Stimulated activated CD4-positive, alpha-beta T cell treated with anti-CD3 and anti-CD28 coated beads, Interleukin-15, amount 100 ng/mL, for 24 hours (primary cell): ENCODE data around the gene KCNT2.
"Not testable (repeated sequence)": the region's sequence is repeated elsewhere in the genome, so short reads cannot be mapped to it uniquely, and the experiment has no call there.

Experiments used
- DNase-seq: peaks from one replicate; pipeline ENCODE4 v3.0.0-alpha.2; 2020

KCNT2 gene

DNA sequence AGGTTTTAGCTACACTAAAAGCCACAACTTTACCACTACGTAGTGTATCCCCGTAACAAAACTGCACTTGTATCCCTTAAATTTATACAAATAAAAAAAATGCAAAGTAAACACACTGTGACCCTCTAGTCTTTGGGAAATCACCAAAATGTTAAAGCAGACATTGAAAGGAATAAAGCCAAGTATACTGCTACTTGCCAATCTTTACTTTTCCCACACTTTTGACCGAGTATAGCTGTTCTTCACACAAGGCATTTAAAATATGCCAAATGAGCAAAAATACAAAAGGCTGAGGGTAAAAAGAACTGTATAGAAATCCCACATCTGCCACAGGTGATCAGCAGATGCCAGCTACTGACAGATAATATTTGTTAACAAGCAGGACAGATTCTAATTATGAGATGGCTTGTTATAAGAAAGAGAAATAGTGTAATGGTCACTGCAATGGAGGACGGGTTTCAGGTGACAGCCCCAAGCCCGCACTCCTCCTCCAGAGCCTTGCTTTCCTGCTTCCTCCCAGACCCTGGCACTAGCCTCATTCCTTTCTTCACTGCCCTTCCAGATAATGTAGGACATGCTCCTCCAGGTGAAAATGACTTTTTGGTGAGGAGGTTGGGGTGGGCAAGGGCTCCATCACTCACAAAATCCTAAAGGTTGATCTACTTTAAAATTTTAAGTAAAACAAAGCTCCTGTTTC lies 18.1 kb downstream of the KCNT2 start:
- no peak for DNase-seq

DNA sequence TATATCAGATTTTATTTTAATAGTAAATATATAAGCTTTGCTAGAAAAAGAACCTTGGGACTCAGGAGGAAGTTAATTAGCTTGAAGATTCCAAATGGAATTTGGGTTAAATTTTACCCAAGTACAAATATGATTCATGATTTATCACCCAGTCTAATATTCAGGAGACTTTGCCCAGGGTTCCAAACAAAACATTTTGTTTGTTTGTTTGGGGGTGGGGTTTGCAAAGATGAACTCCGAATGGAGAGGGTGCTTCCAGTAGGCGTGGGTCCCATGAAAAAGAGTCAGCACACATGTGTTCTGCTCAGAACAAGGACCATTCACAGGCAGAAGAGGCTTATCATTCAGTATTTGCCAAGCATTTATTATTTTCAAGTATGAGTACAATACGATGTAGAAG lies 23.5 kb downstream of the KCNT2 start:
- DNase-seq = no peak

DNA sequence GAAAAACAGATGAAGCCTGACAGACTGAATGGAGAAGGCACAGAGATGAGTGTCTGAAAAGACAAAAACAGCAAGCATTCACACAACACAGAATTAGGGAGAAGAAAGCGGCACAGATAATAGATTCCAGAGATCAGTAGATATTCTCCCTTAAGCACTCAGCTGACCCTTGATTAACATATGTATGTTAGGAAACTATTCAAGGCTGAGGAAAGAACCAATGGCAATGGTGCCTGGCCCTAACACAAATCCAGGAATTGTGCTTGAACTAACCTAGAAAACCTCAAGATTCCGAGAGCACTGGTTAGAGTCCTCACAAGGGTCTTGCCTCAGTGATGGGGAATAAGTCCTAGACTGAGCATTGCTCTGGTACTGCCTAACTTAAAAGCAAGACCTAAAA lies 30.9 kb downstream of the KCNT2 start:
- no peak for DNase-seq

DNA sequence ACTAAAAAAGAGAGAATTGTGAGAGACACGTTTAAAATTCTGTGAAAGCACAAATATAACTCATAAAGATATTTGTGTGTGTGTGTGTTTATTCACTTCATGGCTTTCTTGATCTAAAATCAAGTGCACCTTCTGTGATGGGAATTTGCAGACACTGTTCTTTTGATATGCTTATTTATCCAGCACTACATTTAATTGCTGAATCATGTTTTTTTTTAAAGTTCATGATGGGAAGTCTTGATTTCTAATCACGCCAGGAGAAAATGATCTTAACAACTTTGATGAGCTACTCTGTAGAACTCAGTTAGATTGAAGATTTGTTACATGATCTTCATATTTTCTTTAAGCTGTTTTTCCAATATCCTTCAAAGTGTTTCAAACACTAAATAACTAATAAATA lies 35.0 kb downstream of the KCNT2 start:
- DNase-seq = no peak

DNA sequence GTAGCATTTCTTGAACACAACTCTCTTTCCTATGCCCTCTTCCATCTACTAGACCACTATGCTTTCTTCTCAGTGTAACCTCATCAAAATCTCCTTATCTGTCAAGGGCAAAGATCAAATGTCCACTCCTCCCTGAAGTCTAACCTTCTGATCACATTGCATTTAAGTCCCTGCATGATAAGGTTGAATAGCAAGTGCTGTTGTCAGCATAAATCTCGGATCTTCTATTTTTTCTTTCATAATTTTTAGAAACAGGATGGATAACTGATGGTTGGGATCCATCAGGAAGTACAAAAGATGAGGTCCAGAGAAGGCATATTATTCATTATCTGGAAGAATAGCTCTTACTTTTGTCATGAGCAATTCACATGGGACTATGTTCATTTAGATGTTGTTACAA lies 41.0 kb downstream of the KCNT2 start:
- no peak for DNase-seq

DNA sequence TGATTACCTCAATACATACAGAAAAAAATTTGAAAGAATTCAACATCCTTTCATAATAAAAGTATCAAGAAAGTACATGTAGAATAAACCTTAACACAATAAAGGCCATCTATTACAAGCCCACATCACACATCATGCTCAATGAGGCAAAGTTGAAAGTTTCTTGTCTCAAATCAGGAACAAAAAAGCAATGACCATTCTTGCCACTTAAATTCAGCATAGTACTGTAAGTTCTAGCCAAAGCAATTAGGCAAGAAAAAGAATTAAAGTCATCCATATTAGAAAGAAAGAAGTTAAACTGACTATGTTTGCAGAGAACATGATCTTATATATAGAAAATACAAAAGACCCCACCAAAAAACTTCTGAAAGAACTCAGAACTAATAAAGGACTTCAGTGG lies 44.5 kb downstream of the KCNT2 start:
- DNase-seq = no peak

DNA sequence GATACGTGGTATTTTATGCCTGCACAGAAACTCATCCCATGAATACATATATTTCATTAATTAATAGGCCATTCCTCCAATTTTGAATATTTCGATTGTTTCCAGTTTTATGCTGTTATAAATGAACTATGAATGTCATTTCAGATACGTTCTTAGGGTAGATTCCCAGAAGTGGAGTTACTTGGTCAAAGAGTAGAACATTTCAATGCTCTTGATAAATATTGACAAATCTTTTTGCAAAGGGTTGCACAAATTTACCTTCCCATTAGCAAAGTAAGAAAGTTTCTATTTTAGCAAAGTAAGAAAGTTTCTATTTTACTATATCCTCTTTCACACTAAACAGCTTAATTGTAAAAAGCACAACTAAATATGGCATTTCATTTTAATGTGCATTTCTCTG lies 48.9 kb downstream of the KCNT2 start:
- DNase-seq = no peak

DNA sequence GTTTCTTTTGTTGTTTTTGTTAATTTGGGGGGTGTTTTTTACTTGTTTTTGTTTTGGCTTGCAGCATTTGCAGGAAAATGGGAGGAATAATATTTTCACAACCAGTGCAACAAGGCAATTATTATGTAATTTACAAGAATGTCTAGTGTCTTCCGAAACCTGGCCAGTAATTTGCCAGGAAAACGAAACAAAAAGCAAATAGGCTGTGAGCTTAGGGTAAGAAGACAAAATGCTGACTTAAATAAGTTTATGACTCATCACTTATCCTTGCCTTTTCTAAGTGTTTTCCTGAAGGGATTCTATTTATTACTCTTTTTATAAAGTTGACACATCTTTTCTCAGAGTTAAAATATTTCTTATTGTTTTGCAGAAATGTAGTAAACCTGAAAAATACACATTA lies 49.8 kb downstream of the KCNT2 start:
- no peak for DNase-seq

DNA sequence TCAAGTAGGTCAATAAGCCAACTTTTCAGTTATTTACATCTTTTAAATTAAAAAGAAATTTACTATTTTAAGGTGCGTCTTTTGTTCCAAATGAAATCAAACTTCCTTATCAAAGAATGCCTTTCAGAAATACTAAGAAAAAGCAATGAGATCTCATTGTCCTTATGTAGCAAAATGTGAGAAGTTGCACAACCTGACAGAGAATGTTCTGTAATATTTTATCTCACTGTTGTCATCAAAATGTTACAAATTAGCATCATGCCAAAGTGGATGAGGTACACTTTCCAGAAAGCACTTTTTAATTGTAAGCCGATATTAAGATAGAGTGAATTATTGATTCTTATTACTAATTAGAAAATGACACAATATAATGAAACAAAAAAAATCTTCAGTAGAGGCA lies 50.4 kb downstream of the KCNT2 start:
- no peak for DNase-seq

DNA sequence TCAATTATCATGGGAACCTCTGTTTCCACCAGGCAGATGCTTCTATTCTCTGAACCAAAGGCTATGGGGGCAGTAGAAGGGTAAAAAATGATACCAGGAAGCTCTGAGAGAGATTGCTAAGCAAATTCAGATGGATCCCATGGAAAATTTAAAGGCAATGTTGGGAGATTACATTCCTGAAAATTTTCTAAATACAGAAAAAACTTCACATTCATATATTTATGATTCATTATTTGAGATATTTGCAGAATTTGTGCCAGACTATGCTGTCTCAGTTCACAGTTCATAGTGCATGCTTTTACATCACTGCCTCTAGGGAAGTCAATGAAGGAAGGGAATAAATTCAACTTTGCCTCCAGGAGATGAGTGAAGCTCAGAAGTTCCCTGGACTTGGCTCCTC lies 57.5 kb downstream of the KCNT2 start:
- DNase-seq = no peak

DNA sequence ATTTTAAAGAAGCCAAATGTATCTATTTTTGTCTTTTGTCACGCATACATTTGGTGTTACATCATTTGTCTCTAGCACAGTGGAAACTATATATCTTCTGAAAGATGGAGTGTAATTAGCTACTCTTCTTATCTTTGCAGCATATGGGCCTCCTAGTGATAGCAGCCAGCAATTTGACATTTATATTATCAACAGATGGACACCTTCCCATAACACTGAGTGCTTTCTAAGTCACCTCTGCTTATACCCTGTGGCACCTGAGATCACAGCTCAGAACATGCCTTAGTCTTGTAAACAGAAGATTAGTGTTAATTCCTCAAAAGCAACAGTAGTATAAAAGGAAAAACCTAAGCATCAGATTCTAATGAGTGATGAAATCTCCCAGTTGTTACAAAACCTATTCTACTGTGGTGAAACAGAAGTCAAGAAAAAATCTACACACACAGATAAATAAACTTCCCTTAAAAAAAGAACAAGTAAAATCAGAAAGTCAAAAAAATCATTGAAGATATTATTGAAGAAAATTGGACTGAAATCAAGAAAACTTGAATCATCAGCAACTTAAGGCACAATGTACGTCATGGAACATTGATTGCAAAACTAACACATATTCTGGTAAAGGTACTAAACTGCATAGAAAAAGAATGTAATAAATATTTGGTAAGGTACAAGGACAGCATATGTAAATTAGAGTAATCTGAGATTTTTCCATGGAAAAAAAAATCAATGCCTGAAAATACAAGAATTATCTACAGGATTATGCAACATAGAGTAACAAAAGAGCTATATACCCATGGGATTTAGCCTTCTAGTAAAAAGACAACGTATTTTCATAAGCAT lies 61.7 kb downstream of the KCNT2 start:
- no peak for DNase-seq

DNA sequence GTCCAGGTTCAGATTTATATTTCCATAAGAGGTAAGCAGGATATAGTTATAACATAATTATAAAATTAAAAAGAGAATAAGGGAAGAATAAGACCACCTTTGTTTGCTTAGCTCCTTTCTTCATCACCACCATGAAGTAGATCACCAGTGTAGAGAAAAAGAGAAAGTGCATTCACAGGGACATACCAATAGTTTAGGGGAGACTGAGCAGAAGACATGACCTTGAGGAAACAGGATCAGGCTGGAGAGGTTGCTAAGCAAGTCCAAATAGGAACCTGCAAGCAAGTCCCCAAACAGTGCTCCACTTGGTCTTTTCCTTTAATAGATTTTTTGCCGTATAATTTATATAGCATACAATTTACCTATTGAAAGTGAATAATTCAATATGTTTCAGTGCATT lies 63.0 kb downstream of the KCNT2 start:
- DNase-seq = no peak

DNA sequence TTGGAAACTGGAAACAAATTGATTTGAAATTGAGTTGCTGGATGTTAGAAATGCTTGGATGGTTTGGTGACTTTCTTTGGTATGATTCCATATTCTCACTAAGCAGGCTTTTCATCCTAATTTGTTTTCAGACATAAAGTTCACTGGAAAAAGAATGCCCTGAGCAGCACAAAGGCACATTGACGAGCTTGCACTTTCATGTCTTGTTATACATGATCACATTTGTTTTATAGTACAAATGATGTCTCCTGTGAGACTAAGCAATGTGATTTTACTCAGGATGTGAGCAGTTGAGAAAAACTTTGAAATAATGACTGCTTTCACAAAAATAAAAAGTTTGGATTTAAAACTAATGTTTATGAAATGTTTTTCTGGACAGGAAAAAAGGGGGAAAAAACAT lies 63.6 kb downstream of the KCNT2 start:
- DNase-seq = no peak

DNA sequence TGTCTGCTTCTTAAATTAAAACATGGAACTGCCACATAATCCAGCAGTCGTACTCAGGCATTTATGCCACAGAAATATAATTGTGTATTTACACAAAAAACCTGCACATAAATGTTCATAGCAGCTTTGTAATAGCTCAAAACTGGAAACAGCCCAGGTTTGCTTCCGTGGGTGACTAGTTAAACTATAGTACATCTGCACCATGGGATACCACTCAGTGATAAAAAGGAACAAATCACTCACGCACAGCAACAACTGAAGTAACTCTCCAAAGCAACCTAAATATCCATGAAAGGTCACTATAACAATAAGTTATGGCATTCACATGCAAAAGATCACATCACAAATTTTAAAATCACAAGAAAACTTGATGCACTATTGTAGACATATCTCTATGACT lies 64.4 kb downstream of the KCNT2 start:
- DNase-seq = no peak

DNA sequence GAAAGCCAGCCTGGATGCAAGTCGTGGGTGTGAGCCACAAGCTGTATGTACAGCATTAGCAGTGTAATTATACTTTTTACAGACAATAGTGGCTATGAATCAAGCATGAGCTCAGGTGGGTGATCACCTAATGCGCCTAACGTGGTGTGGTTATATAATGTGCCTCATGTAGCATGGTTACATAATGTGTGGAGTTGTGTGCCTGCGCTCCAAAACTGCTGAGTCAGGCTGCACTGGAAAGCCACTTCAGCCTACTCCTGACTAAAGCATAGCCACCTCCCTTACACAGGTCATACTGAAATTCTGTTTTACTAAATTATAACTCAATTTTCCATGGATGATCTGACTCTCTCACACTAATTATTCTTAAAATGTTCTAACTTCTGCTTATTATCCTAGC lies 69.8 kb downstream of the KCNT2 start:
- DNase-seq = no peak

DNA sequence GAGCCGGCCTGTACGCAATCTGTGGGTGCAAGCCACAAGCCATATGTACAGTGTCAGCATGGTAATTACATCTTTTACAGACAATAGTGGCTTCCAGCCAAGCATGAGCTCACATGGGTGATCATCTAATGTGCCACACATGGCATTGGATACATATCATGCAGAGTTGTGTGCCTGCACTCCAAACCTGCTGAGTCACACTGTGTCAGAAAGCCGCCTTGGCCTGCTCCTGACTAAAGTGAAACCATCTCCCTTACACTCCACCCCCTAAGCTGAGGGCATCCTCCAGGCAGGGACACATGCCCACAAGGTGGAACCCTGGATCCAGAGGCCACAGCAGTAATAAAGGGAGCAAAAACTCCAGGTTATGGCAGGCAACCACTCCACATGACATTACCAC lies 72.5 kb downstream of the KCNT2 start:
- DNase-seq = no peak

DNA sequence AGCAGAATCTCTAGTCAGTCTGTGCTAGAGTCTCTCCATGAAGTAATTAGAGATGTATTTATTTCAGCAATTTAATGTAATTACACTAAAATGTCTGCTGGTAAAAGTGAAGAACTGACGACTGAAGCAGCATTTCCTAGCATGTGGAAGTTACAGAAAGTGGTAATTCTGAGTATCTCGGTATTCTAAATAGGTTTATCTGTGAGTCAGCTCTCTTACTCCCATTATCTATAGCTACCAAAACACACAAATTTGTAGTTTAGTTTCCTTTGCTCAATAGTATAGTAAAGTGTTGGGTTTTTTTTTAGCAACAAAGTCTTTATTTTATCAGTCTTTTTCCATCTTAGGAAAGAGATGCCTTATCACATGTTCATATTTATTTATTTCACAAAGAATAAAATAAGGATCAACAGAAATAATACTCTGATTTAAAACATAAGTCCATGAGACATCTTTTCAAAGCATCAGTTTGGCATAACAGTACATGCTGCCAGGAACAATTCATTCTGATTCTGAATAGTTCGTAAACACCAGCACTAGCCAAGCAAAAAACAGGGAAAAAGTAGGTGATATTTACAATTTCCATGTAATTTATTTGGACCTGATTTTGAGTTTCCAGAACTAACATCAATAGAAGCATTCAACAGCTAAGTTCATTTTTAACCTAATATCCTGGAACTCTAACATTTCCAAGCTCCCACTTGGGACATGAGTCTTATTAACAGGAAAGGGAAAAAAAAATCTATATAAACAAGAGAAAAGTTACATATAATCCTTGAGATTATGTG lies 76.3 kb downstream of the KCNT2 start:
- DNase-seq = no peak

DNA sequence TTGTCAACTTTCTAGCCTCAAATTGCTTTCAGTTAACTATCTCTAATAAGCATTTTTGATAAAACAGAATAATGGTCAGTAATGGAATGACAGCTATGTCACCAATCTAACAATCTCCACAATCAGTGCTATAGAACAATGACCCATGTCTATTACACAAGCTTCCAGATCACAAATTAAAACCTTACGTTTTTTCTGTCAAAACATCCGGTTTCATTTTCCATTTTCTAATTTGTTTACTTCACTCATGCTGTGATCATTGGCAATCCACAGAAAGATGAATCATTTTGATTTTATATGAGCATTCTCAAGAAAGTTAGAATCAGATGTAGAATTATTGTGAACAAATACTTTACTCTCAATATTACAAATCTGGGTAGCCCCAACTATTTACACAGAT lies 80.3 kb downstream of the KCNT2 start:
- no peak for DNase-seq

DNA sequence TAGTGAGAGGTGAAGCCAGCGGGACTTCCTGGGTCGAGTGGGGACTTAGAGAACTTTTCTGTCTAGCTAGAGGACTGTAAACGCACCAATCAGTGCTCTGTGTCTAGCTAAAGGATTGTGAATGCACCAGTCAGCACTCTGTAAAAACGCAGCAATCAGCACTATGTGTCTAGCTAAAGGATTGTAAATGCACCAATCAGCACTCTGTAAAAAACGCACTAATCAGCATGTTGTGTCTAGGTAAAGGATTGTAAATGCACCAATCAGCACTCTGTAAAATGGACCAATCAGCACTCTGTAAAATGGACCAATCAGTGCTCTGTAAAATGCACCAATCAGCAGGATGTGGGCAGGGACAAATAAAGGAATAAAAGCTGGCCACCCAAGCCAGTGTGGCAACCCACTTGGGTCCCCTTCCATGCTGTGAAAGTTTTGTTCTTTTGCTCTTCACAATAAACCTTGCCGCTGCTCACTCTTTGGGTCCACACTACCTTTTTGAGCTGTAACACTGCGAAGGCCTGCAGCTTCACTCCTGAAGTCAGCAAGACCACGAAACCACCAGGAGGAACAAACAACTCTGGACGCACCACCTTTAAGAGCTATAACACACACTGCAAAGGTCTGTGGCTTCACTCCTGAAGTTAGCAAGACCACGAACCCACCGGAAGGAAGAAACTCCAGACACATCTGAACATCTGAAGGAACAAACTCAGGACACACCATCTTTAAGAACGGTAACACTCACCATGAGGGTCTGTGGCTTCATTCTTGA lies 85.5 kb downstream of the KCNT2 start:
- DNase-seq = not testable (repeated sequence)

DNA sequence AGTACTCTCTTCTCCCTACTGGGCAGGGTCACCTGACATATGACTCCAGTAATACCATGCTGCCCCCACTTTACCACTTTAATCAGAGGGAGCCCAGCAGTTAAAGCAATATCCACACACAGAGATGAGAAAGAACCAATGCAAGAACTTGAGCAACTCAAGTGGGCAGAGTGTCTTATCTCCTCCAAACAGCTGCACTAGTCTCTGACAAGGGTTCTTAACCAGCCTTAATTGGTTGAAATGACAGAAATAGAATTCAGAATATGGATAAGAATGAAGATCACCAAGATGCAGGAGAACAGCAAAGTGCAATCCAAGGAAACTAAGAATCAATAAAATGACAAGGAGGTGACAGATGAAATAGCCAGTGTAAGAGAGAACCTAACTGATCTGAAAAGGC lies 91.0 kb downstream of the KCNT2 start:
- no peak for DNase-seq

DNA sequence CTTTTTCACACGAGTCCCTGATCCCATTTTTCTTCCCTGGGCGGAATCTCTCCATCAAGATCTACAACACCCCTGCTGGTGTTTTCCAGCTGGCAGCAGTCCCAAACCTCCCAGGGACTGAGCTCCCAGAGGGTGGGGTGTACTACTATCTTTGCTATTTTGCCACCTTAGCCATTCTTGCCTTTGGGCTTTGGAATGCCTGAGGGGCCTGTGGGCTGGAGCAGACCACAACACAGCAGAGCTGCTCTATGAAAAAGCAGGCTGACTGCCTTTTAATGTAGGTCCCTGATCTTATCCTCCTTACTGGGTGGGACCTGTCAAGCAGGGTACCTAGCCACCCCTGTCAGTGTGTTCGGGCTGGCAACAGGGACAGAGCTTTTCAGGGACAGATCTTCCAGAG lies 91.9 kb downstream of the KCNT2 start:
- DNase-seq = no peak

DNA sequence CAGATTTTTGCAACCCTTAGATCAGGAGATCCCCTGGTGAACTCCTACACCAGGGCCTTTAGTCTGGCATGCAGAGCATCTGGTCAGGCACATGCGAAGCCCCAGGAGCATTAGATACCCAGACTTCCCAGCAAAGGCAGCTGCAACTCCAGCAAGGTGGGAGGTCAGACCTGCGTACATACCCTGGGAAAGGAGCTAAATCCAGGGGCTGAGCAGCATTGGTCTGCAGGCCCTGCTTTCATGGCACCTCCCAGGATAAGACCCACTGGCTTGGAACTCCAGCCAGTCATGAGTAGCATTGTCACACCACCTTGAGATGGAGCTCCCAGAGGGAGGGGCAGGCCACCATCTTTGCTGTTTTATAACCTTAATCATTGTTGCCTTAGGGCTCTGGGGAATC lies 92.3 kb downstream of the KCNT2 start:
- DNase-seq = no peak

DNA sequence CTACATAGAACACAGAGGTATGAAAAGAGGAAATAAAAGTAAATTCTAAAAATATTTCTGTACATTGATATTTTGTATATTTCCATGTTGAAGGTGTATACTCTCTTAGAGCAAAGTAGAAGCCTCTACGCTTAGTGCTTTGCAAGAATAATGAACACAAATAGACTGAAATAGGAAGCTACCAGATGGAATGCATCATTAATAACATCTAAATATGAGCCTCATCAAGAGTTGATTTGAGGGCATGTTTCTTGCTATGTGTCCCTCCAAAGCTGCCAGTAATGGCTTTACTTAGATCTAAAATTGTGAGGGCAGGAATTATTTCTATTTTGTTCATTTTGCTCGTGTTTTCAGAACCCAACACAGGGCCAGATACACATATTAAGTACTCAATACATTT lies 94.4 kb downstream of the KCNT2 start:
- DNase-seq = no peak
